GM12878 (cell line): Measurements from ENCODE around the gene CDHR5. TPM values are rescaled to one million over a fixed set of nuclear protein-coding genes. Genes with fewer than 3 reads are reported as not detected.

Source experiments
- BHLHE40 ChIP-seq, 2 experiments: fragments of 450-650 bp in 1 of 2; IDR thresholded peaks; 2 replicates each; pipeline ENCODE4 v1.6.1; 2011 to 2017; ENCODE audit warnings: low read depth in 2 of 2, borderline replicate concordance in 1 of 2, improper control_type of control experiment in 1 of 2, low read length in 1 of 2, mild to moderate bottlenecking in 1 of 2
- HCFC1 ChIP-seq: fragments of 150-350 bp; IDR thresholded peaks from 2 replicates; pipeline ENCODE4 v1.6.1; 2014; ENCODE audit warnings: low read length
- IKZF1 ChIP-seq: fragments of 450-650 bp; conservative IDR thresholded peaks from 2 replicates; pipeline ENCODE4 v1.6.1; 2017; ENCODE audit warnings: antibody characterized with exemption, mild to moderate bottlenecking
- NFYA ChIP-seq: IDR thresholded peaks from 2 replicates; pipeline ENCODE4 v1.6.1; 2011; ENCODE audit warnings: low read depth, mild to moderate bottlenecking, low read length, improper control_type of control experiment, borderline replicate concordance
- NR2C2 ChIP-seq: IDR thresholded peaks from 2 replicates; pipeline ENCODE4 v1.6.1; 2011; ENCODE audit warnings: borderline replicate concordance, low read depth; ENCODE audit not compliant: control insufficient read depth, insufficient read length
- NR2F1 ChIP-seq: fragments of 450-650 bp; conservative IDR thresholded peaks from 2 replicates; pipeline ENCODE4 v1.6.1; 2017; ENCODE audit warnings: mild to moderate bottlenecking
- RELA ChIP-seq: fragments of 450-650 bp; IDR thresholded peaks from 2 replicates; pipeline ENCODE4 v1.8.0; 2014; ENCODE audit warnings: borderline replicate concordance; ENCODE audit not compliant: partially characterized antibody
- TCF7 ChIP-seq: IDR thresholded peaks from 2 replicates; pipeline ENCODE4 v1.6.1; 2014; ENCODE audit warnings: antibody characterized with exemption, borderline replicate concordance
- polyA plus RNA-seq, 11 experiments: library from polyadenylated mRNA; depleted of rRNA in 4 of 11; unstranded in 6 of 11; stranded (reverse) in 5 of 11; fragments of >200 nt; fragmentation: Nextera tagmentation in 4 of 11; fragmentation: Illumina TruSeq in 1 of 11; extraction: Ambion mirVana in 4 of 11; extraction: Trizol in 1 of 11; gene quantifications; 1 replicate in 1 of 11; 2 replicates in 10 of 11; pipeline versions ENCODE4 v1.2.1 to v1.2.3, GENCODE V29; 2011 to 2016; ENCODE audit warnings: inconsistent platforms in 2 of 11, missing spikeins in 2 of 11, low read depth in 1 of 11
- total RNA-seq, 4 experiments: library from RNA; depleted of rRNA in 3 of 4; stranded (reverse); fragments of >200 nt in 3 of 4; fragmentation: Illumina TruSeq in 1 of 4; extraction: Trizol in 1 of 4; gene quantifications; 2 replicates each; pipeline versions ENCODE4 v1.2.1 to v1.2.3, GENCODE V29; 2013 to 2021
- TF ChIP-seq, protein P1 (sequence below): fragments of 450-650 bp; IDR thresholded peaks from 2 replicates; pipeline ENCODE4 v1.6.1; 2018; ENCODE audit warnings: mild to moderate bottlenecking, low read depth, moderate library complexity; ENCODE audit not compliant: partially characterized antibody
- TF ChIP-seq, protein P2 (sequence below): fragments of 450-650 bp; IDR thresholded peaks from 2 replicates; pipeline ENCODE4 v1.6.1; 2017; ENCODE audit warnings: mild to moderate bottlenecking

Gene CDHR5
- total and polyA plus RNA-seq, 10 of the 15 experiments (the other 5 are each of a cell fraction or from before 2014, with no cell fraction given) = 0.06 TPM; not detected in 9

DNA sequence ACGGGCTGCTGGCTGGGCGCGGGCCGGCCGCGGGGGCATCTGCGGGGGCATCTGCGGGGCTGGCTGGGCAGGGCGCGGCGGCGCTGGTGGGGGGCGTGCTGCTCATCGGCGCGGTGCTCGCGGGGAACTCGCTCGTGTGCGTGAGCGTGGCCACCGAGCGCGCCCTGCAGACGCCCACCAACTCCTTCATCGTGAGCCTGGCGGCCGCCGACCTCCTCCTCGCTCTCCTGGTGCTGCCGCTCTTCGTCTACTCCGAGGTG is 12.5 kb upstream of the CDHR5 start (continued):
- no peak for TF ChIP-seq RELA
- TF ChIP-seq, protein P1, sequence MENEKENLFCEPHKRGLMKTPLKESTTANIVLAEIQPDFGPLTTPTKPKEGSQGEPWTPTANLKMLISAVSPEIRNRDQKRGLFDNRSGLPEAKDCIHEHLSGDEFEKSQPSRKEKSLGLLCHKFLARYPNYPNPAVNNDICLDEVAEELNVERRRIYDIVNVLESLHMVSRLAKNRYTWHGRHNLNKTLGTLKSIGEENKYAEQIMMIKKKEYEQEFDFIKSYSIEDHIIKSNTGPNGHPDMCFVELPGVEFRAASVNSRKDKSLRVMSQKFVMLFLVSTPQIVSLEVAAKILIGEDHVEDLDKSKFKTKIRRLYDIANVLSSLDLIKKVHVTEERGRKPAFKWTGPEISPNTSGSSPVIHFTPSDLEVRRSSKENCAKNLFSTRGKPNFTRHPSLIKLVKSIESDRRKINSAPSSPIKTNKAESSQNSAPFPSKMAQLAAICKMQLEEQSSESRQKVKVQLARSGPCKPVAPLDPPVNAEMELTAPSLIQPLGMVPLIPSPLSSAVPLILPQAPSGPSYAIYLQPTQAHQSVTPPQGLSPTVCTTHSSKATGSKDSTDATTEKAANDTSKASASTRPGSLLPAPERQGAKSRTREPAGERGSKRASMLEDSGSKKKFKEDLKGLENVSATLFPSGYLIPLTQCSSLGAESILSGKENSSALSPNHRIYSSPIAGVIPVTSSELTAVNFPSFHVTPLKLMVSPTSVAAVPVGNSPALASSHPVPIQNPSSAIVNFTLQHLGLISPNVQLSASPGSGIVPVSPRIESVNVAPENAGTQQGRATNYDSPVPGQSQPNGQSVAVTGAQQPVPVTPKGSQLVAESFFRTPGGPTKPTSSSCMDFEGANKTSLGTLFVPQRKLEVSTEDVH = no peak
- TF ChIP-seq, protein P2, sequence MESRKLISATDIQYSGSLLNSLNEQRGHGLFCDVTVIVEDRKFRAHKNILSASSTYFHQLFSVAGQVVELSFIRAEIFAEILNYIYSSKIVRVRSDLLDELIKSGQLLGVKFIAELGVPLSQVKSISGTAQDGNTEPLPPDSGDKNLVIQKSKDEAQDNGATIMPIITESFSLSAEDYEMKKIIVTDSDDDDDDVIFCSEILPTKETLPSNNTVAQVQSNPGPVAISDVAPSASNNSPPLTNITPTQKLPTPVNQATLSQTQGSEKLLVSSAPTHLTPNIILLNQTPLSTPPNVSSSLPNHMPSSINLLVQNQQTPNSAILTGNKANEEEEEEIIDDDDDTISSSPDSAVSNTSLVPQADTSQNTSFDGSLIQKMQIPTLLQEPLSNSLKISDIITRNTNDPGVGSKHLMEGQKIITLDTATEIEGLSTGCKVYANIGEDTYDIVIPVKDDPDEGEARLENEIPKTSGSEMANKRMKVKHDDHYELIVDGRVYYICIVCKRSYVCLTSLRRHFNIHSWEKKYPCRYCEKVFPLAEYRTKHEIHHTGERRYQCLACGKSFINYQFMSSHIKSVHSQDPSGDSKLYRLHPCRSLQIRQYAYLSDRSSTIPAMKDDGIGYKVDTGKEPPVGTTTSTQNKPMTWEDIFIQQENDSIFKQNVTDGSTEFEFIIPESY = no peak
- no peak for TF ChIP-seq NR2C2
- no peak for TF ChIP-seq IKZF1
- no peak for TF ChIP-seq BHLHE40 (IDR thresholded peaks at IDR 0.05; ENCODE audit: borderline replicate concordance in 1 of 2, low read depth in 2 of 2, low read length in 1 of 2)
- no peak for TF ChIP-seq TCF7
- TF ChIP-seq HCFC1 = no peak
- no peak for TF ChIP-seq NFYA
- TF ChIP-seq NR2F1 = no peak
